ENCODE results near the gene POLK. TPM values are rescaled to one million over a fixed set of nuclear protein-coding genes. Genes with fewer than 3 reads are reported as not detected.
A peak's percentile ranks its signal among the peaks of the same experiment; 100 is the strongest.

The POLK gene
- total RNA-seq, 1 experiment from 2014 or later, result 20.2 TPM

DNA sequence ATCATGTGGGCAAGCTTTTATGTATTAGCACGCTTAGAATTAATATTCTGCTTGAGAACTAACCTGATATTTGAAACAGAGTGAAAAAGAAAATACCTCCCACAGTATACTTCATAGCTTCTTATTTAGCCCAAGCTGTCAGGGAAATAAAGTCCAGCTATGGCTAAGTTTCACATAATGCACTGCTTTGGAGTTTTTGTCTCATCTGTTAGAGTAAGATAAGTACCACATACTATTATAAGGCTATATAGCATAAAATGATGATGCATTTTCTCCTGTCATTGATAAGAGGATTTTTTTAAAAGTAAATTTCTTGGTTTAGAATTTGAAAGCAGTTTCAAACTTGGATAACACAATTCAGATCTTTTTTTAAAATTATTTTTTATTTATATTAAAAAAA is 97.2 kb downstream of the POLK start:
- DNase-seq (ENCODE audit: low read depth), result no peak

- DNase-seq (ENCODE audit: low read depth), result peak; percentile 42
Observed at GRCh38 chr5:75610201-75610600, 98.5 kb downstream of the POLK start.

- DNase-seq (ENCODE audit: low read depth), result peak; percentile 11
Observed at GRCh38 chr5:75610859-75611310, 99.2 kb downstream of the POLK start.

DNA sequence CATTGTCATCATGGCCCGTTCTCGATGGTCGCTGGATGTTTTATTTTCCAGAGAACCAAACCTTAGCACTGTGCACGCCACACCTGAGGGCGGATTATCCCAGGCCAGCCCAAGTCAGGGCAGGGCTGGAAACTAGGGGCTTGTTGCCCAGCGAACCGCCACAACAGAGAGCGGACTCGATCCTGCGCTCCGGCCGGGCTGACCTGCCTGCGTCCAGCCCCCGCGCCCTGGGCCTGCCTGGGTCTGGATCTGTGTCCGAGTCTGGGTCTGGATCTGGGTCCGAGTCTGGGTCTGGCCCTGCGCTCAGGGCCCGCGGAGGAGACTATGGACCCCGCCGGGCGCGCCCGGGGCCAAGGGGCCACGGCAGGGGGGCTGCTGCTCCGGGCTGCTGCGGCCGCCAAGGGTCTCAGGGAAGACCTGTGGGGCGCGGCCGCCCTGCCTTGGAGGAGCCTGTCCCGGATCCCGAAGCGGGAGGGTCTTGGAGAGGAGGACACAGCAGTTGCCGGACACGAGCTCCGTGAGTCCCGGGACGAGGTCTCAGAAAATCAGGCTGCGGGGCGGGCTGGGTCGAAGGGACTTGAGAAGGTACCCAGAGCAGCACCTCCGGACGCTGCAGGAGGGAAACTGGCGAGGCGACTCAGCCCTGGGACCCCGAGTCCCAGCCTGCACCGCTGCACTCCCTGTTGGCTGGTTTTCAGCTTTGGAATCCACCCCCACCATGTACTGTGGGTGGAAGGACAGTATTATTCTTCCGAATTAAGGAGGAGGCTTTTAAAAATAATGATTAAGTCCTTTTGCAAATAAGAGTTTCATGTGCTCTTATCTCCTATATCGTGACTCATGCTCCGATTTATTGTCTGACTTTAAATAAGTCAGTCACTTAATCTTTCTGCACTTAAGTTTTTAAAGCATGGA is 99.9 kb downstream of the POLK start, which contains the start of gene ANKDD1B:
ANKDD1B (plus strand) TSS at position 143 of the 915 bp plus-strand sequence; CDS start at position 325, 182 bp downstream.
- peak; percentile 49 for DNase-seq (ENCODE audit: low read depth)

- no peak for DNase-seq (ENCODE audit: low read depth)
Observed at GRCh38 chr5:75612226-75612569, 100.5 kb downstream of the POLK start.

DNA sequence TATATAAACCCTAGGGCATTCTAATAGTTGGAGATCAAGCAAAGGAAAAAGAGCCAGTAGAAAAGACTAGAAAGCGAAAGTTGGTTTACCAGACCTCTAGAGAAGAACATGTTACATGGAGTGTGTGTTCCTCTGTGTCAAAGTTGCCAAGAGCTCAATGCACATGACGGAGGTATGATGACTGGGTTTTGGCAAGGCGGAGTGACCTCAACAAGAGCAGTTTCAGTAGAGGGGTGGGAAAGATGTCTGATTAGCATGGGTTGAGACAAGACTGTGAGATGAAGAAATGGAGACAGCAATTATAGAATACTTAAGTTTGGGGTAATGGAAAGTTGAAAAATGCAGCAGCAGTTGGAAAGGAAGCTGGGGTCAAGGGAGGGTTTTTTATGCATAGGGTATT is 101.2 kb downstream of the POLK start:
- no peak for DNase-seq (ENCODE audit: low read depth)

GRCh38 chr5:75614176-75614575 is 102.5 kb downstream of the POLK start:
- DNase-seq (ENCODE audit: low read depth), result no peak

DNA sequence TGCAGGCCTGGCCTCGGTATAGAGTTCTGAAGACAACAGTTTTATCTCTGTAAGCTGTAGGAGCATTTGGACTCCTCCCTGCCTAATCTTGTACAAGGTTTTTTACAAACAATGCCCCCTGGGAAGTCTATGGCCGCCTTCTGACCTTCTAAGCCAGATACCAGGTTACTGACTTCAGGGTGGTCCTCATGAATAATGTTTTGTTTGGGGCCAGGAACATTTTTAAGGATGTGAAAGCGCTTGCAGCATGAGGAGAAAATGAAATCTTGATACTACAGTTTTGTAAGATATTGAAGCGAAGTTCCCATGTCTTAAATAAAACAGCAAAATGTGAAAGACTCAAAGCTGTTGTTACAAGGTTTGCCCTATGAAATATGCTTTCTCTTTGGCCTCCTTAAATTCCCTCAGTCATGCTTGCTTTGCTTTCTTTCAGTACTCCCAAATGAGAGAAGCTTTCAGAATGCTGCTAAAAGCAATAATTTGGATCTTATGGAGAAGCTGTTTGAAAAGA is 104.7 kb downstream of the POLK start:
- no peak for DNase-seq (ENCODE audit: low read depth)

GRCh38 chr5:75616971-75617621 is 105.4 kb downstream of the POLK start:
- DNase-seq (ENCODE audit: low read depth), result no peak

- DNase-seq (ENCODE audit: low read depth), result peak; percentile 40
Observed at GRCh38 chr5:75617736-75618352, 106.2 kb downstream of the POLK start.

DNA sequence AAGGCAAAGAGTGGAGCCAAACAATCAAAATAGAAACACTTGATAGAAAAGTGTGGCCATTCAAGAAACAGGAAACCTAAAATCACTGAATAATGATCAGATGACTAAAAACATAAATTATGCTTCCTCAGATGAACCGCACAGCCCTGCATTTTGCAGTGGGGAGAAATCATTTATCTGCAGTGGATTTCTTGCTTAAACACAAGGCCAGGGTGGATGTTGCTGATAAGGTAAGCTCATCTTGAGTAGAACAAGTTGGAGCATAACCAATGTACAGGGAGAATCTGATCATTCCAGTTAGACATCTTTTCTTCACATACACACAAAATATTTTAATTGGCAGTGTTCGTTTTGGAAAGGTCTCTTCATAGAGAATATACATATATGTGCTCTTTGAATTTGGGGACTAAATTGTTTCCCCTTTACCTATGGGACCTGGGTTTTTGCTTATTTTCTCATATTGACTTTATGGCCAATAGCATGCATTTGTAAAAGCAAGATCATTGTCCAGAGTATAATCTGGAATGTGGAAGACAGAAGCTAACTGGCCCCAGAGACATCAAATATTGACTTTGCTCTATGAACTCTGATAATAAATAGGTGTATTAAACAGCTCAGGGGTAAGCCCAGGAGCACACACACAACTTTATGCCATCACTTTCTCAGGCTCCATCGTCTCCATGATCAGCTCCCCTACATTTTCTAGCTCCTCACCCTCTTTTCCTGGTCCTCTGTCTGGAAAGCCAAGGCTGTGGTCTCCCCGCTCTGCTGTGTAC is 108.7 kb downstream of the POLK start:
- no peak for DNase-seq (ENCODE audit: low read depth)

- DNase-seq (ENCODE audit: low read depth), result peak; percentile 28
Observed at GRCh38 chr5:75622564-75622963, 110.9 kb downstream of the POLK start.

DNA sequence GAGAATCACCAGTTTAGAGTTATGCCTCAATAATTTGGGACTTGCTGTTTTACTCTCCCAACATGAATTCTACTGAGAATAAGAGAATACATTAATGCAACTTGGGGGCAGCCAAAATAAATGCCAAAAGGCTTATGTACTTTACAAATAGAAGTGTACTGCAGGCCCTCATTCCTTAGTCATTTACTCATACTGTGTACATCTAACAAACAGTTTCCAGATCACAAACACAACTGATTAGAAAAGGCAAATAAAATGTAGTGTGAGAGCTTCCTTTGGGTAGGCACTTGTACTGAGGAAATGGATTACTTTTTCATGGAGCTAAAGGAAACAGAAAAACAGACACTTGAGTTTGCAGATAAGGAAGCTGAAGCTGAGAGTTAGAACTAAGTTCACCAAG is 112.2 kb downstream of the POLK start:
- DNase-seq (ENCODE audit: low read depth), result no peak

DNA sequence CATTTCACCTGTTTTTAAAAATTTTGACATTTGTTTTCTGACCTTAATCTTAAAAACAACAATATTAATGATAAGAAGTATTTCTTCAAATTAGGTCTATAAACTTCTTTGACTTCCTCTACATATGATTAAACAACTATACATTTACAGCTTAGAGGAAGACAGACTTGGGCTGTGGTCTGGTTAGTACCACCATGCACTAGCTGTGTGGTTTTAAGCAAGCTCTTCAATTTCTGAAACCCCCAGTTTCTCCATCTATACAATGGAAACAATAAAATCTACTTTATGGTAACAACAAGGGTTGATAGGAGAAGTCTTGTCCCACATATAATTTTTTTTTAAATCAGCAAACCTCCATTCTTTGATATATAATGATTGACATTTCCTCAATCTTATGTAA is 115.3 kb downstream of the POLK start:
- DNase-seq (ENCODE audit: low read depth), result no peak

- no peak for DNase-seq (ENCODE audit: low read depth)
Observed at GRCh38 chr5:75627801-75628200, 116.1 kb downstream of the POLK start.

DNA sequence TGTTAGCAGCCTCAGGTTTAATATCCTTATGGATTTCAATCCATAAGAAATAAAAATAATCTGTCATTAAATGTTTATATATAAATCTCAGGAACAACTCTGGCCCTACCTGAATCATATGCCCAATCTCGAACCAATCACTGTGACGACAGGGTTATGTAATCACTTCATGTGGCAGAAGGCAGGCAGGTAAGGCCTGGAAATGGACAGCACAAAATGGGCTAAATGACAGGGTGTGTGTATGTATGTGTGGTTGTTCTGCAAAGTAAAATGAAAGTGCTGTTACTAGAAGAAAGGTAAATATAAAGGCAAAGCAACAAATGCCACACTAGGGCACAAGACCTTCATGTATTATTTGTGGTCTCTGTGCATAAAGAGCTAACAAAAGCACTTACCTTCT is 119.2 kb downstream of the POLK start:
- DNase-seq (ENCODE audit: low read depth), result no peak

GRCh38 chr5:75632321-75632720 is 120.6 kb downstream of the POLK start:
- DNase-seq (ENCODE audit: low read depth), result no peak

- no peak for DNase-seq (ENCODE audit: low read depth)
Observed at GRCh38 chr5:75637949-75638348, 126.3 kb downstream of the POLK start.

- DNase-seq (ENCODE audit: low read depth), result no peak
Observed at GRCh38 chr5:75639535-75640311, 128.0 kb downstream of the POLK start.

DNA sequence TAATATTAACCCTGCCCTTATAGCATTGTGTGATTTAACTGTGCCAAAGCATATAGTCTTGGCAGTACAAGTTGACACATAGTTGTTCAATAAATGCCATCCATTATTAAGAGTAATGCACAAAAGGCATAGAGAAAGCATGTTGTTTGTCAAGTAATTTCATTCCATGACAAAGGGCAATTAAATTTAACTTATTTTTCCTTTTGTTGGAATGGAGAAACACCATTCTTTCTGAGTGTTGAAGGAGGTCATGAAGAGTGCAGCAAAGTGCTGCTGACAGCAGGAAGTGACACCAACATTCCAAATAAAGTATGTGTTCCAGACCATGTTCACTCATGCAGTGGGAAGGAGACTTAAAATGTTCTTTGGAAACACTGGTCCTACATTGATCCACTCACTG is 128.7 kb downstream of the POLK start:
- peak; percentile 67 for DNase-seq (ENCODE audit: low read depth)

DNA sequence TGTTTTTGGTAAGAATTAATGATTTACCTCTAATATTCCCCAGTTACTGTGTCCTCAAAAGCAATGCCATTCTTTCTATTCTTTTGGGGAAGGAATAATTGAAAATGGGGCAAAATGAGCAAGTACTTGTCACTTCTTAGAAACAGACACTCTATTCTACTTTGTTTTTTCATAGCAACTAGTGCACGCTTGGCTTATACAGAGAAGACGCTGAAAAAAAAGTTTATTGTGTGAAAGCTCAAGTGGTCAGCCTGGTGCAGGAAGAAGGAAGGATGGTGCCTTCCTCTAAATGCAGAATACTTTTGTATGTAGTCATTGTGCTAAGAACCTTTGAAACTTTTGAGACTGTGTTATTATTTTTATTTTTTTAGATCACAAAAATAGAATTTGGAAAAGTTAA is 129.1 kb downstream of the POLK start:
- no peak for DNase-seq (ENCODE audit: low read depth)
